Measurements from ENCODE around the gene TCF4. TPM values are rescaled to one million over a fixed set of nuclear protein-coding genes. Genes with fewer than 3 reads are reported as not detected.

TCF4 gene
- total RNA-seq, 1 experiment from 2014 or later: 2.3 TPM

- intact Hi-C loops (cut with micrococcal nuclease; ENCODE audit: unreplicated experiment): no loop called here
- BruUV-seq (replicated peaks): no TSS peak
- TF ChIP-seq REST (IDR thresholded peaks at IDR 0.05; ENCODE audit: insufficient read depth in 1 of 2, low read depth in 2 of 2, low read length in 1 of 2) (no peak), TCF7L2 (IDR thresholded peaks at IDR 0.05; ENCODE audit: low read depth, low read length) (no peak), POLR2AphosphoS5 (IDR thresholded peaks at IDR 0.05; ENCODE audit: low read depth, low read length) (no peak), SIN3A (IDR thresholded peaks at IDR 0.05; ENCODE audit: borderline replicate concordance, insufficient read depth, low read depth, low read length) (no peak), CTCF (IDR thresholded peaks at IDR 0.05) (no peak)
- Histone ChIP-seq H3K4me3 (ENCODE audit: low read depth in 2 of 2, low read length in 2 of 2) (no peak overlapping the region), H3K4me1 (ENCODE audit: control insufficient read depth, insufficient read depth, low read length) (no peaks in the 10 kb centered on the region), H3K9me3 (ENCODE audit: control insufficient read depth, insufficient read depth, low read depth, low read length) (no peaks in the 10 kb centered on the region), H3K27me3 (ENCODE audit: control insufficient read depth, insufficient read depth, low read length) (no peaks in the 10 kb centered on the region), H3K27ac (ENCODE audit: low read length) (no peak overlapping the region), H3K36me3 (ENCODE audit: control insufficient read depth, insufficient read depth, low read length) (no peaks in the 10 kb centered on the region)
- in situ Hi-C loops (cut with HindIII; ENCODE audit: low pct_unique_long_range_greater_than_20kb, low sequenced_read_pairs): no loop called here
- ChIA-PET POLR2A (no interaction called here), CTCF (no interaction called here)
- DNase-seq (ENCODE audit: low read depth, low spot score): no peak
- no peak for ATAC-seq
Observed at GRCh38 chr18:55497825-55498403, 90.1 kb downstream of the TCF4 start.

GRCh38 chr18:55494899-55495298 lies 93.1 kb downstream of the TCF4 start:
- Histone ChIP-seq H3K27ac (ENCODE audit: low read length) (no peak overlapping the region), H3K9me3 (ENCODE audit: control insufficient read depth, insufficient read depth, low read depth, low read length) (no peaks in the 10 kb centered on the region), H3K36me3 (ENCODE audit: control insufficient read depth, insufficient read depth, low read length) (no peaks in the 10 kb centered on the region), H3K4me3 (ENCODE audit: low read depth in 2 of 2, low read length in 2 of 2) (no peak overlapping the region), H3K27me3 (ENCODE audit: control insufficient read depth, insufficient read depth, low read length) (no peaks in the 10 kb centered on the region), H3K4me1 (ENCODE audit: control insufficient read depth, insufficient read depth, low read length) (no peaks in the 10 kb centered on the region)
- ChIA-PET POLR2A (no interaction called here), CTCF (no interaction called here)
- DNase-seq (ENCODE audit: low read depth, low spot score) (no peak), ATAC-seq (no peak)
- in situ Hi-C loops (cut with HindIII; ENCODE audit: low pct_unique_long_range_greater_than_20kb, low sequenced_read_pairs): no loop called here
- no TSS peak for BruUV-seq (replicated peaks)
- intact Hi-C loops (cut with micrococcal nuclease; ENCODE audit: unreplicated experiment): no loop called here
- TF ChIP-seq TCF7L2 (IDR thresholded peaks at IDR 0.05; ENCODE audit: low read depth, low read length) (no peak), POLR2AphosphoS5 (IDR thresholded peaks at IDR 0.05; ENCODE audit: low read depth, low read length) (no peak), CTCF (IDR thresholded peaks at IDR 0.05) (no peak), SIN3A (IDR thresholded peaks at IDR 0.05; ENCODE audit: borderline replicate concordance, insufficient read depth, low read depth, low read length) (no peak), REST (IDR thresholded peaks at IDR 0.05; ENCODE audit: insufficient read depth in 1 of 2, low read depth in 2 of 2, low read length in 1 of 2) (no peak)

All from Panc1 (cell line).